DOHH2 (cell line): ENCODE results near the gene ZNF365.

Source experiments
- CTCF ChIP-seq: fragments of 200-600 bp; sonication (generic); IDR thresholded peaks from one replicate; pipeline ENCODE4 v1.5.1; 2014; ENCODE audit warnings: antibody characterized with exemption, mild to moderate bottlenecking, low read depth, low read length; ENCODE audit not compliant: poor library complexity, severe bottlenecking
- EZH2phosphoT487 ChIP-seq: fragments of 200-600 bp; sonication (generic); IDR thresholded peaks from 2 replicates; pipeline ENCODE4 v1.6.1; 2017; ENCODE audit warnings: borderline replicate concordance, mild to moderate bottlenecking, antibody characterized with exemption, low read length, moderate library complexity, mixed read lengths

- TF ChIP-seq CTCF = no peak
- no peak for TF ChIP-seq EZH2phosphoT487
Measured at GRCh38 chr10:62402508-62402907, 28.3 kb downstream of the ZNF365 start.
